Iris pigment epithelial cell (primary cell): ENCODE data around the gene SLC4A3.
"Not testable (repeated sequence)": the region's sequence is repeated elsewhere in the genome, so short reads cannot be mapped to it uniquely, and the experiment has no call there.

Source experiments
- DNase-seq: peaks from one replicate; pipeline ENCODE4 v3.0.0-alpha.2; 2011; ENCODE audit warnings: low read depth

Gene SLC4A3

GRCh38 chr2:219679041-219679440 lies 51.6 kb downstream of the SLC4A3 start:
- no peak for DNase-seq

- no peak for DNase-seq
Observed at GRCh38 chr2:219679571-219679970, 52.1 kb downstream of the SLC4A3 start.

GRCh38 chr2:219680958-219681693 lies 53.7 kb downstream of the SLC4A3 start:
- DNase-seq = no peak

GRCh38 chr2:219681694-219682300 lies 54.4 kb downstream of the SLC4A3 start:
- DNase-seq = peak; percentile 20

GRCh38 chr2:219683474-219683873 lies 56.0 kb downstream of the SLC4A3 start:
- DNase-seq = not testable (repeated sequence)

- DNase-seq = peak; percentile 54
Observed at GRCh38 chr2:219684721-219685689, 57.6 kb downstream of the SLC4A3 start.

- DNase-seq = peak; percentile 44
Observed at GRCh38 chr2:219687272-219687671, 59.8 kb downstream of the SLC4A3 start.

GRCh38 chr2:219687882-219688559 lies 60.6 kb downstream of the SLC4A3 start:
- DNase-seq = no peak

- DNase-seq = peak; percentile 87
Observed at GRCh38 chr2:219688560-219689445, 61.4 kb downstream of the SLC4A3 start.

- DNase-seq = peak; percentile 73
Observed at GRCh38 chr2:219689676-219690628, 62.5 kb downstream of the SLC4A3 start.

- DNase-seq = no peak
Observed at GRCh38 chr2:219691571-219691970, 64.1 kb downstream of the SLC4A3 start.
